ENCODE data around the gene AUTS2.

AUTS2 gene

GRCh38 chr7:70542750-70543376 is 944.6 kb downstream of the AUTS2 start:
- DNase-seq = no peak

GRCh38 chr7:70544016-70544415 is 945.7 kb downstream of the AUTS2 start:
- DNase-seq = no peak

- DNase-seq = no peak
Observed at GRCh38 chr7:70545214-70545613, 946.9 kb downstream of the AUTS2 start.

- DNase-seq = no peak
Observed at GRCh38 chr7:70552141-70552540, 953.9 kb downstream of the AUTS2 start.

- DNase-seq = no peak
Observed at GRCh38 chr7:70553364-70553763, 955.1 kb downstream of the AUTS2 start.

- no peak for DNase-seq
Observed at GRCh38 chr7:70554646-70555045, 956.4 kb downstream of the AUTS2 start.

- no peak for DNase-seq
Observed at GRCh38 chr7:70556761-70557160, 958.5 kb downstream of the AUTS2 start.

- DNase-seq = no peak
Observed at GRCh38 chr7:70557338-70557737, 959.1 kb downstream of the AUTS2 start.

GRCh38 chr7:70559815-70560214 is 961.5 kb downstream of the AUTS2 start:
- DNase-seq = no peak

GRCh38 chr7:70563960-70564359 is 965.7 kb downstream of the AUTS2 start:
- DNase-seq = no peak

GRCh38 chr7:70565721-70566370 is 967.6 kb downstream of the AUTS2 start:
- DNase-seq = no peak

GRCh38 chr7:70566671-70567070 is 968.4 kb downstream of the AUTS2 start:
- DNase-seq = no peak

- DNase-seq = no peak
Observed at GRCh38 chr7:70568674-70569334, 970.5 kb downstream of the AUTS2 start.

GRCh38 chr7:70569335-70569819 is 971.1 kb downstream of the AUTS2 start:
- DNase-seq = no peak

GRCh38 chr7:70570029-70570428 is 971.8 kb downstream of the AUTS2 start:
- no peak for DNase-seq

- no peak for DNase-seq
Observed at GRCh38 chr7:70570961-70571360, 972.7 kb downstream of the AUTS2 start.

- DNase-seq = no peak
Observed at GRCh38 chr7:70571403-70571934, 973.2 kb downstream of the AUTS2 start.

GRCh38 chr7:70571961-70572360 is 973.7 kb downstream of the AUTS2 start:
- no peak for DNase-seq

- DNase-seq = no peak
Observed at GRCh38 chr7:70572571-70572970, 974.3 kb downstream of the AUTS2 start.

GRCh38 chr7:70573071-70573661 is 974.9 kb downstream of the AUTS2 start:
- no peak for DNase-seq

- no peak for DNase-seq
Observed at GRCh38 chr7:70573696-70574095, 975.4 kb downstream of the AUTS2 start.

- no peak for DNase-seq
Observed at GRCh38 chr7:70574314-70574834, 976.1 kb downstream of the AUTS2 start.

All from NCI-H510A (cell line).